ENCODE measurements around the gene ORM1. TPM values are rescaled to one million over a fixed set of nuclear protein-coding genes. Genes with fewer than 3 reads are reported as not detected.
"Not testable (repeated sequence)": the region's sequence is repeated elsewhere in the genome, so short reads cannot be mapped to it uniquely, and the experiment has no call there.

ORM1 gene
- total RNA-seq, 1 donor from 2014 or later, result not detected

- H3K36me3 ChIP-seq (ENCODE audit: control insufficient read depth, insufficient read depth, low read length); H3K27me3 ChIP-seq (ENCODE audit: control insufficient read depth, insufficient read depth, low read length); DNase-seq (ENCODE audit: low read depth); H3K4me3 ChIP-seq (ENCODE audit: low read depth, low read length); FAIRE-seq: not testable (repeated sequence)
Measured at GRCh38 chr9:114333718-114334117, 10.8 kb downstream of the ORM1 start.

- no peak for DNase-seq (ENCODE audit: low read depth)
- H3K27me3 ChIP-seq (ENCODE audit: control insufficient read depth, insufficient read depth, low read length), result no peaks in the 10 kb centered on the region
- H3K4me3 ChIP-seq (ENCODE audit: low read depth, low read length), result no peak overlapping the region
- TF ChIP-seq CTCF (IDR thresholded peaks at IDR 0.05; ENCODE audit: insufficient read depth, low read length, severe bottlenecking), result no peak
- FAIRE-seq, result no peak
- no peaks in the 10 kb centered on the region for H3K36me3 ChIP-seq (ENCODE audit: control insufficient read depth, insufficient read depth, low read length)
Measured at GRCh38 chr9:114334490-114334889, 11.6 kb downstream of the ORM1 start.

GRCh38 chr9:114335745-114336144, 12.8 kb downstream of the ORM1 start:
- Histone ChIP-seq H3K4me3 (ENCODE audit: low read depth, low read length) (no peak overlapping the region), H3K36me3 (ENCODE audit: control insufficient read depth, insufficient read depth, low read length) (no peaks in the 10 kb centered on the region), H3K27me3 (ENCODE audit: control insufficient read depth, insufficient read depth, low read length) (no peaks in the 10 kb centered on the region)
- no peak for TF ChIP-seq CTCF (IDR thresholded peaks at IDR 0.05; ENCODE audit: insufficient read depth, low read length, severe bottlenecking)
- no peak for DNase-seq (ENCODE audit: low read depth)
- no peak for FAIRE-seq

- DNase-seq (ENCODE audit: low read depth) (no peak), FAIRE-seq (no peak)
- no peak for TF ChIP-seq CTCF (IDR thresholded peaks at IDR 0.05; ENCODE audit: insufficient read depth, low read length, severe bottlenecking)
- Histone ChIP-seq H3K27me3 (ENCODE audit: control insufficient read depth, insufficient read depth, low read length) (no peaks in the 10 kb centered on the region), H3K36me3 (ENCODE audit: control insufficient read depth, insufficient read depth, low read length) (peaks cover 1% of the 10 kb centered on the region), H3K4me3 (ENCODE audit: low read depth, low read length) (no peak overlapping the region)
Measured at GRCh38 chr9:114336157-114336556, 13.3 kb downstream of the ORM1 start.

- FAIRE-seq (no peak), DNase-seq (ENCODE audit: low read depth) (no peak)
- Histone ChIP-seq H3K27me3 (ENCODE audit: control insufficient read depth, insufficient read depth, low read length) (no peaks in the 10 kb centered on the region), H3K4me3 (ENCODE audit: low read depth, low read length) (no peak overlapping the region), H3K36me3 (ENCODE audit: control insufficient read depth, insufficient read depth, low read length) (peaks cover 2% of the 10 kb centered on the region)
- TF ChIP-seq CTCF (IDR thresholded peaks at IDR 0.05; ENCODE audit: insufficient read depth, low read length, severe bottlenecking), result no peak
Measured at GRCh38 chr9:114336699-114337395, 13.9 kb downstream of the ORM1 start.

- Histone ChIP-seq H3K4me3 (ENCODE audit: low read depth, low read length) (no peak overlapping the region), H3K36me3 (ENCODE audit: control insufficient read depth, insufficient read depth, low read length) (peaks cover 2% of the 10 kb centered on the region), H3K27me3 (ENCODE audit: control insufficient read depth, insufficient read depth, low read length) (no peaks in the 10 kb centered on the region)
- no peak for TF ChIP-seq CTCF (IDR thresholded peaks at IDR 0.05; ENCODE audit: insufficient read depth, low read length, severe bottlenecking)
- FAIRE-seq (peak; percentile 18), DNase-seq (ENCODE audit: low read depth) (no peak)
Measured at GRCh38 chr9:114338187-114338586, 15.3 kb downstream of the ORM1 start.

Data from bronchial epithelial cell (primary cell).